K562 (cell line): Measurements from ENCODE around the gene SELPLG. TPM values are rescaled to one million over a fixed set of nuclear protein-coding genes. Genes with fewer than 3 reads are reported as not detected.
"Not testable (repeated sequence)": the region's sequence is repeated elsewhere in the genome, so short reads cannot be mapped to it uniquely, and the experiment has no call there.

Experiments used
- ATAC-seq: fragments of 200-7000 bp; cut with Tn5 transposase; 3 replicates; pipeline ENCODE4 v1.9.1; 2020; ENCODE audit warnings: moderate library complexity
- BruUV-seq: library from RNA; stranded (reverse); fragments of 400-500 nt; replicated peaks from 2 replicates; lab custom pipeline; 2021; lab: Mats Ljungman, UMichigan
- CTCF ChIA-PET: fragments of 300-600 bp; formaldehyde crosslinking; extraction: SDS; loops from one replicate; lab custom pipeline; 2021; ENCODE audit warnings: low intra/inter-chr PET ratio; lab: Yijun Ruan, JAX
- POLR2A ChIA-PET: fragments of 300-600, 350-650 bp; sonication (Branson Sonifier 250); formaldehyde crosslinking; extraction: SDS; loops from one replicate; lab custom pipeline; 2021; ENCODE audit warnings: antibody characterized with exemption, inconsistent platforms; lab: Yijun Ruan, JAX
- DNase-seq, 4 experiments: peaks; one replicate each; pipeline versions ENCODE4 v3.0.0 to v3.0.0-alpha.2; 2011 to 2018; ENCODE audit warnings: low spot score in 3 of 4, mixed read lengths in 3 of 4; ENCODE audit errors: extremely low read depth in 1 of 4
- FAIRE-seq: peaks from 2 replicates; lab custom pipeline; 2011; peaks lifted over from hg19 to GRCh38; lab: Jason Lieb, UNC
- H2AFZ ChIP-seq: 2 replicates; pipeline ENCODE4 v1.6.0; 2011; ENCODE audit warnings: low read depth, low read length, control low read depth, inconsistent platforms
- H3K27ac ChIP-seq: fragments of 200-600 bp; 3 replicates; pipeline ENCODE4 v1.8.0; 2011; ENCODE audit warnings: low read depth, mild to moderate bottlenecking, control low read depth, inconsistent platforms, low read length, moderate library complexity, mixed read lengths; ENCODE audit errors: extremely low read depth
- H3K27me3 ChIP-seq, 2 experiments: fragments of 300-600 bp in 1 of 2; 2 replicates in 1 of 2; 3 replicates in 1 of 2; pipeline versions ENCODE4 v1.6.0 to v1.8.0; 2011; ENCODE audit warnings: inconsistent platforms in 2 of 2, low read length in 2 of 2, mild to moderate bottlenecking in 1 of 2, mixed read lengths in 1 of 2, moderate library complexity in 1 of 2; ENCODE audit not compliant: control insufficient read depth in 2 of 2, insufficient read depth in 2 of 2
- H3K36me3 ChIP-seq: fragments of 300-600 bp; 3 replicates; pipeline ENCODE4 v1.8.0; 2011; ENCODE audit warnings: mild to moderate bottlenecking, low read length, inconsistent platforms; ENCODE audit not compliant: control insufficient read depth, insufficient read depth
- H3K4me1 ChIP-seq, 2 experiments: fragments of 200-600 bp in 1 of 2; replicated peaks in 1 of 2; 2 replicates in 1 of 2; 3 replicates in 1 of 2; pipeline versions ENCODE4 v1.5.1 to v1.8.0; 2011; ENCODE audit warnings: inconsistent platforms in 2 of 2, low read length in 2 of 2, mild to moderate bottlenecking in 1 of 2, mixed read lengths in 1 of 2, moderate library complexity in 1 of 2; ENCODE audit not compliant: control insufficient read depth in 2 of 2, insufficient read depth in 2 of 2
- H3K4me2 ChIP-seq: 2 replicates; pipeline ENCODE4 v1.6.1; 2011; ENCODE audit warnings: low read length, control low read depth, inconsistent platforms, mixed read lengths; ENCODE audit not compliant: insufficient read depth
- H3K4me3 ChIP-seq: fragments of 200-600 bp; sonication (generic), shearing (Covaris generic); 2 replicates; pipeline ENCODE4 v1.5.1; 2016; ENCODE audit warnings: control low read depth, inconsistent platforms
- H3K79me2 ChIP-seq: fragments of 200-600 bp; 3 replicates; pipeline ENCODE4 v1.8.0; 2011; ENCODE audit warnings: low read length, inconsistent platforms; ENCODE audit not compliant: control insufficient read depth, insufficient read depth
- H3K9ac ChIP-seq, 2 experiments: 2 replicates each; pipeline versions ENCODE4 v1.6.0 to v1.6.1; 2011; ENCODE audit warnings: low read depth in 2 of 2, low read length in 2 of 2, control low read depth in 1 of 2, inconsistent platforms in 1 of 2, mild to moderate bottlenecking in 1 of 2, mixed read lengths in 1 of 2; ENCODE audit not compliant: insufficient read depth in 1 of 2
- H3K9me1 ChIP-seq: one replicate; pipeline ENCODE4 v1.6.0; 2011; ENCODE audit warnings: inconsistent platforms, mild to moderate bottlenecking, low read length, moderate library complexity; ENCODE audit not compliant: control insufficient read depth, insufficient read depth
- H3K9me3 ChIP-seq: replicated peaks from 2 replicates; pipeline ENCODE4 v1.5.1; 2011; ENCODE audit warnings: low read depth, low read length, inconsistent platforms; ENCODE audit not compliant: control insufficient read depth, insufficient read depth
- H4K20me1 ChIP-seq: replicated peaks from 2 replicates; pipeline ENCODE4 v1.6.1; 2011; ENCODE audit warnings: low read length, inconsistent platforms, mixed read lengths; ENCODE audit not compliant: control insufficient read depth, insufficient read depth
- POLR2A ChIP-seq: fragments of 450-650 bp; conservative IDR thresholded peaks from 2 replicates; pipeline ENCODE4 v1.6.1; 2016
- WGBS: fragments of 100-300 bp; shearing (Covaris generic); methylation state at CpG from one replicate; pipeline ENCODE4 v1.1.6; 2016; ENCODE audit warnings: low coverage, mixed read lengths; ENCODE audit not compliant: insufficient coverage; ENCODE audit errors: missing lambda C conversion rate; 5-methylcytosine and 5-hydroxymethylcytosine counted together
- in situ Hi-C: fragments of 300-500 bp; cut with MboI; formaldehyde crosslinking; loops from 4 replicates; pipeline ENCODE4 v1.15.0; 2018; ENCODE audit warnings: inconsistent platforms, mixed read lengths
- intact Hi-C: fragments of 100-400 bp; cut with micrococcal nuclease; formaldehyde crosslinking; loops from 2 replicates; pipeline ENCODE4 v1.14.2; 2022
- polyA plus RNA-seq, 8 experiments: library from polyadenylated mRNA; depleted of rRNA in 4 of 8; stranded (reverse) in 5 of 8; unstranded in 3 of 8; fragments of >200 nt; fragmentation: Nextera tagmentation in 2 of 8; fragmentation: Illumina TruSeq in 1 of 8; extraction: Ambion mirVana in 2 of 8; extraction: Trizol in 1 of 8; gene quantifications; 2 replicates each; pipeline versions ENCODE4 v1.2.1 to v1.2.3, GENCODE V29; 2011 to 2014; ENCODE audit warnings: inconsistent platforms in 1 of 8, missing spikeins in 1 of 8
- total RNA-seq, 7 experiments: library from RNA; depleted of rRNA in 6 of 7; stranded (reverse); fragments of >200 nt in 6 of 7; fragmentation: Illumina TruSeq in 2 of 7; extraction: Trizol in 2 of 7; gene quantifications; 2 replicates each; pipeline versions ENCODE4 v1.2.1 to v1.2.3, GENCODE V29; 2011 to 2021; ENCODE audit warnings: low replicate concordance in 1 of 7

SELPLG gene
- total and polyA plus RNA-seq, 9 of the 15 experiments (the other 6 are each of a cell fraction or from before 2014, with no cell fraction given), result 0.22 to 10.2 (median 1.7) TPM

- H3K4me2 ChIP-seq, H3K9me1 ChIP-seq, BruUV-seq, DNase-seq, H4K20me1 ChIP-seq, H2AFZ ChIP-seq, ATAC-seq, H3K79me2 ChIP-seq, H3K27me3 ChIP-seq, intact Hi-C loops, H3K9ac ChIP-seq, in situ Hi-C loops, H3K9me3 ChIP-seq, H3K27ac ChIP-seq, H3K4me3 ChIP-seq, H3K4me1 ChIP-seq, CTCF ChIA-PET, FAIRE-seq: not testable (repeated sequence)
- peaks cover 75% of the 10 kb centered on the region for H3K36me3 ChIP-seq
- POLR2A ChIA-PET, result interaction anchor here (0.6 to 0.7 kb wide), 2 partner anchors 94 to 1260 kb away, joined by 3 read pairs; partner anchors contain the start of gene ISCU
- WGBS, result 100% methylated on average over 2 of the region's 28 CpGs
These were observed 22.1 kb upstream of the SELPLG start for GRCh38 chr12:108655812-108656175.

- FAIRE-seq, ATAC-seq, BruUV-seq: not testable (repeated sequence)
These were observed 20.9 kb upstream of the SELPLG start for GRCh38 chr12:108654622-108655021.

More at GRCh38 chr12:108654622-108655021, 20.9 kb upstream of the SELPLG start:
- intact Hi-C loops, H3K79me2 ChIP-seq, H3K4me3 ChIP-seq, H2AFZ ChIP-seq, H3K9me3 ChIP-seq, H3K4me2 ChIP-seq, in situ Hi-C loops, DNase-seq, CTCF ChIA-PET, H3K27ac ChIP-seq, H3K9me1 ChIP-seq, H3K27me3 ChIP-seq, H4K20me1 ChIP-seq, H3K9ac ChIP-seq, H3K4me1 ChIP-seq: not testable (repeated sequence)
- 79% methylated on average over 7 of the region's 9 CpGs for WGBS
- peaks cover 77% of the 10 kb centered on the region for H3K36me3 ChIP-seq
- POLR2A ChIA-PET, result interaction anchor here (1.4 kb wide), 1 partner anchor 14 kb away, joined by 4 read pairs; no protein-coding TSS in a partner anchor
- TF ChIP-seq POLR2A, result 0 out of 2 replicates have a peak, but pooled peaks have one; percentile 30
